MCF 10A (cell line): ENCODE results near the gene ENO2. TPM values are rescaled to one million over a fixed set of nuclear protein-coding genes. Genes with fewer than 3 reads are reported as not detected.
"Not testable (repeated sequence)": the region's sequence is repeated elsewhere in the genome, so short reads cannot be mapped to it uniquely, and the experiment has no call there.

ENCODE experiments used
- BruUV-seq: library from RNA; stranded (reverse); fragments of 400-500 nt; replicated peaks from 2 replicates; lab custom pipeline; 2021; lab: Mats Ljungman, UMichigan
- CTCF ChIA-PET: fragments of 300-600 bp; sonication (Branson Sonifier 250); formaldehyde crosslinking; extraction: SDS; loops from one replicate; lab custom pipeline; 2021; ENCODE audit warnings: antibody characterized with exemption, inconsistent platforms; lab: Yijun Ruan, JAX
- POLR2A ChIA-PET: fragments of 300-600, 350-650 bp; sonication (Branson Sonifier 250); formaldehyde crosslinking; extraction: SDS; loops from one replicate; lab custom pipeline; 2020; ENCODE audit warnings: antibody characterized with exemption, inconsistent platforms; lab: Yijun Ruan, JAX
- DNase-seq: peaks from one replicate; pipeline ENCODE4 v3.0.0-alpha.2; 2018; ENCODE audit not compliant: unreplicated experiment
- H3K27ac Mint-ChIP-seq: one replicate; pipeline ENCODE4 v1.8.0; 2022; ENCODE audit warnings: mild to moderate bottlenecking, low read depth, mixed read lengths; ENCODE audit not compliant: unreplicated experiment
- H3K27me3 Mint-ChIP-seq: one replicate; pipeline ENCODE4 v1.8.0; 2022; ENCODE audit warnings: mixed read lengths; ENCODE audit not compliant: insufficient read depth, unreplicated experiment
- H3K36me3 Mint-ChIP-seq: one replicate; pipeline ENCODE4 v1.8.0; 2022; ENCODE audit warnings: mild to moderate bottlenecking, moderate library complexity, mixed read lengths; ENCODE audit not compliant: insufficient read depth, unreplicated experiment
- H3K4me1 Mint-ChIP-seq: one replicate; pipeline ENCODE4 v1.8.0; 2022; ENCODE audit warnings: mixed read lengths; ENCODE audit not compliant: insufficient read depth, unreplicated experiment
- H3K4me3 Mint-ChIP-seq: one replicate; pipeline ENCODE4 v1.8.0; 2022; ENCODE audit warnings: mild to moderate bottlenecking, moderate library complexity, mixed read lengths; ENCODE audit not compliant: unreplicated experiment
- H3K9me3 Mint-ChIP-seq: one replicate; pipeline ENCODE4 v1.8.0; 2022; ENCODE audit warnings: mixed read lengths; ENCODE audit not compliant: unreplicated experiment
- CTCF ChIP-seq: fragments of 200-600 bp; IDR thresholded peaks from one replicate; pipeline ENCODE4 v1.8.0; 2022; ENCODE audit warnings: antibody characterized with exemption, mild to moderate bottlenecking; ENCODE audit not compliant: unreplicated experiment
- intact Hi-C: fragments of 100-400 bp; cut with micrococcal nuclease; formaldehyde crosslinking; loops from 2 replicates; pipeline ENCODE4 v1.14.1; 2022
- total RNA-seq: library from RNA; stranded (reverse); gene quantifications from 2 replicates; pipeline ENCODE4 v1.2.3, GENCODE V29; 2022

The ENO2 gene
- total RNA-seq, 1 experiment from 2014 or later: 0.30 TPM

DNA sequence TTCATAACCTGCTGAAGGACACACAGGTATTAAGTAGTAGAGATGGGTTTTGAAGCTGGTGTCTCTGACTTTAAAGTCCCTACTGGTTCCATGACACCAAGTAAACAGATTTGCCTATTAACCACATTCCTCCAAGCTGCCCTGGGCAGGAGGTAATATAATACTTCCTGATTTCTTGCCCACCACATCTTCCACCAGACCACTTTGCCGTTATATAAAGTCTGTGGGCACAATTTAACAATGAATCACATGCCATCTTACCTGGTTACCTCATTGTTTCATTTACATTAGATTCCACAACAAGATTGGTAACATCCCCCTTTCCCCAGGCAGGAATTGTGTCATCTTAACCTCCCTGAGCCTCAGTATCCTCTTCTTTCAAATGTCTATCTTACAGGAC lies 10.7 kb upstream of the ENO2 start:
- Mint-ChIP-seq H3K36me3 (no peaks in the 10 kb centered on the region), H3K27me3 (no peaks in the 10 kb centered on the region), H3K4me3 (no peak overlapping the region), H3K27ac (no peak overlapping the region), H3K4me1 (peaks cover 5% of the 10 kb centered on the region), H3K9me3 (no peaks in the 10 kb centered on the region)
- DNase-seq: no peak
- CTCF ChIA-PET: interaction anchor here (1.0 to 1.3 kb wide), 2 partner anchors 12 to 20 kb away, joined by 3 to 5 read pairs; no protein-coding TSS in a partner anchor
- intact Hi-C loops: no loop called here
- BruUV-seq: no TSS peak
- TF ChIP-seq CTCF: no peak
- POLR2A ChIA-PET: interaction anchor here (1.1 to 2.1 kb wide), 4 partner anchors 16 to 61 kb away, joined by 3 to 16 read pairs (median 5); no protein-coding TSS in a partner anchor

- Mint-ChIP-seq H3K9me3 (no peaks in the 10 kb centered on the region), H3K36me3 (no peaks in the 10 kb centered on the region), H3K27ac (no peak within 1 kb of the TSS), H3K4me3 (no peak within 1 kb of the TSS), H3K27me3 (no peaks in the 10 kb centered on the region), H3K4me1 (peaks cover 2% of the 10 kb centered on the region)
- intact Hi-C loops: no loop called here
- BruUV-seq: no TSS peak
- POLR2A ChIA-PET: interaction anchor here (0.7 to 2.2 kb wide), 15 partner anchors 14 to 181 kb away, joined by 3 to 16 read pairs (median 5); partner anchors contain the start of genes C12orf57, COPS7A, MLF2 and RNU7-1
- DNase-seq: peak; percentile 96
- TF ChIP-seq CTCF: no peak
- CTCF ChIA-PET: interaction anchor here (0.8 to 3.1 kb wide), 8 partner anchors 13 to 40 kb away, joined by 3 to 12 read pairs (median 4); partner anchors contain the start of genes SPSB2 and TPI1
These were observed 9.8 kb upstream of the ENO2 start, which contains the start of gene LRRC23 for GRCh38 chr12:6904280-6905276. Gene LRRC23, plus strand, starts transcription at chr12:6904822. Its CDS starts 812 bp downstream, at chr12:6905634.

GRCh38 chr12:6905414-6906040 lies 8.9 kb upstream of the ENO2 start:
- DNase-seq: no peak
- Mint-ChIP-seq H3K4me3 (no peak overlapping the region), H3K27me3 (no peaks in the 10 kb centered on the region), H3K9me3 (no peaks in the 10 kb centered on the region), H3K36me3 (no peaks in the 10 kb centered on the region), H3K27ac (no peak overlapping the region), H3K4me1 (no peaks in the 10 kb centered on the region)
- TF ChIP-seq CTCF: no peak
- ChIA-PET CTCF (interaction anchor here (0.6 to 3.1 kb wide), 8 partner anchors 14 to 39 kb away, joined by 3 to 12 read pairs (median 4); partner anchors contain the start of genes SPSB2 and TPI1), POLR2A (interaction anchor here (0.6 to 2.2 kb wide), 17 partner anchors 15 to 257 kb away, joined by 3 to 16 read pairs (median 5); partner anchors contain the start of genes C12orf57, COPS7A, MLF2 and RNU7-1)
- BruUV-seq: no TSS peak
- intact Hi-C loops: no loop called here

DNA sequence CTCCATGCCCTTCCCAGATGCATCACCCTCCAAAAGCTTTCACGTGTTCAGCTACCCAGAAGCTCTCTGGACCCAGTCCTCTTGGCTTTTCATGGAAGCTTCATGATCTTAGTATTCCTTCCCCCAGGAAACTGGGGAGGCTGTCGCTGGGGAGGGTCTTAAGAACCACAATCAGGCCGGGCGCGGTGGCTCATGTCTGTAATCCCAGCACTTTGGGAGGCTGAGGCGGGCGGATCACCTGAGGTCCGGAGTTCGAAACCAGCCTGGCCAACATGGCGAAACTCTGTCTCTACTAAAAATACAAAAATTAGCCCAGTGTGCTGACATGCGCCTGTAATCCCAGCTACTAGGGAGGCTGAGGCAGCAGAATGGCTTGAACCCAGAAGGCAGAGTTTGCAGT lies 6.2 kb upstream of the ENO2 start:
- H3K27ac Mint-ChIP-seq, BruUV-seq, H3K9me3 Mint-ChIP-seq, DNase-seq, H3K27me3 Mint-ChIP-seq, H3K4me1 Mint-ChIP-seq, H3K4me3 Mint-ChIP-seq, H3K36me3 Mint-ChIP-seq, intact Hi-C loops: not testable (repeated sequence)
- ChIA-PET CTCF (interaction anchor here (1.2 to 3.1 kb wide), 3 partner anchors 15 to 17 kb away, joined by 7 to 15 read pairs (median 13); no protein-coding TSS in a partner anchor), POLR2A (interaction anchor here (1.0 to 3.1 kb wide), 6 partner anchors 17 to 200 kb away, joined by 3 to 11 read pairs (median 3); partner anchors contain the start of gene SPSB2)
